Measurements from ENCODE around the gene PPARA. TPM values are rescaled to one million over a fixed set of nuclear protein-coding genes. Genes with fewer than 3 reads are reported as not detected.

Gene PPARA
- total RNA-seq, 1 donor = 22.1 TPM

DNA sequence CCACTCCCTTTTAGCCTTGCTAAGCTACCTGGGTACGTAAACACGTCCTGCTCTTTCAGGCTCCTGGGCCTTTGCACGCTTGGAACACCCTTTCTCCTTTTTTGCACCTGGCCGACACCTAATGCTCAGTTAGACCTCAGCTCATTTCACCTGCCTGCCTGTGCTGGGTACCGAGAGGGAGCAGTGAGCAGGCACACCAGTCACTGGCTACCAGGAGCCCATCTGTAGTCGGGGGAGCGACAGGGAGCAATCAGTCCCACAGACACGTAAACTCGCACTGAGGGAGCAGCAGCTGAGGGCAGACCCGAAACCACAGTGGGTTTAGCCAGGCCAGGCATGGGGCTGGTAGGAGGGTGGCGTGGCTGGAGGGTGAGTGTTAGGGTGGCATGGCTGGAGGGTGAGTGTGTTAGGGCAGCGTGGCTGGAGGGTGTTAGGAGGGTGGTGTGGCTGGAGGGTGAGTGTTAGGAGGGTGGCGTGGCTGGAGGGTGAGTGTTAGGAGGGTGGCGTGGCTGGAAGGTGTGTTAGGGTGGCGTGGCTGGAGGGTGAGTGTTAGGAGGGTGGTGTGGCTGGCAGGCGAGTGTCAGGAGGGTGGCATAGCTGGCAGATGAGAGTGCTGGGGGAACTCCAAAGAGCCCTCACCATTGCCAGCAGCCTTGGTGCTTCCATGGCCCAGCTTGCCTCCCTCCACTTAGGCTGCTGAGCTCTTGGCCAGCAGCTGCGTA, 140.0 kb downstream of the PPARA start:
- no peak overlapping the region for H2AFZ ChIP-seq (ENCODE audit: low read length)
- peaks cover 32% of the 10 kb centered on the region for H3K36me3 ChIP-seq (ENCODE audit: insufficient read depth, low read length)
- no peaks in the 10 kb centered on the region for H4K20me1 ChIP-seq (ENCODE audit: insufficient read depth, low read length)
- H3K27ac ChIP-seq (ENCODE audit: low read depth, low read length) = no peak overlapping the region
- peaks cover under 1% of the 10 kb centered on the region for H3K4me1 ChIP-seq (ENCODE audit: insufficient read depth, low read length)
- no peak overlapping the region for H3K4me3 ChIP-seq (ENCODE audit: insufficient read depth, low read length)
- TF ChIP-seq, protein P1, sequence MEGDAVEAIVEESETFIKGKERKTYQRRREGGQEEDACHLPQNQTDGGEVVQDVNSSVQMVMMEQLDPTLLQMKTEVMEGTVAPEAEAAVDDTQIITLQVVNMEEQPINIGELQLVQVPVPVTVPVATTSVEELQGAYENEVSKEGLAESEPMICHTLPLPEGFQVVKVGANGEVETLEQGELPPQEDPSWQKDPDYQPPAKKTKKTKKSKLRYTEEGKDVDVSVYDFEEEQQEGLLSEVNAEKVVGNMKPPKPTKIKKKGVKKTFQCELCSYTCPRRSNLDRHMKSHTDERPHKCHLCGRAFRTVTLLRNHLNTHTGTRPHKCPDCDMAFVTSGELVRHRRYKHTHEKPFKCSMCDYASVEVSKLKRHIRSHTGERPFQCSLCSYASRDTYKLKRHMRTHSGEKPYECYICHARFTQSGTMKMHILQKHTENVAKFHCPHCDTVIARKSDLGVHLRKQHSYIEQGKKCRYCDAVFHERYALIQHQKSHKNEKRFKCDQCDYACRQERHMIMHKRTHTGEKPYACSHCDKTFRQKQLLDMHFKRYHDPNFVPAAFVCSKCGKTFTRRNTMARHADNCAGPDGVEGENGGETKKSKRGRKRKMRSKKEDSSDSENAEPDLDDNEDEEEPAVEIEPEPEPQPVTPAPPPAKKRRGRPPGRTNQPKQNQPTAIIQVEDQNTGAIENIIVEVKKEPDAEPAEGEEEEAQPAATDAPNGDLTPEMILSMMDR (IDR thresholded peaks at IDR 0.05; ENCODE audit: extremely low read depth, low read depth, low read length) = no peak
- no peaks in the 10 kb centered on the region for H3K9me3 ChIP-seq (ENCODE audit: low read depth, low read length)
- no peaks in the 10 kb centered on the region for H3K79me2 ChIP-seq (ENCODE audit: insufficient read depth, low read length)
- no peak overlapping the region for H3K4me2 ChIP-seq (ENCODE audit: insufficient read depth, low read length)
- no peaks in the 10 kb centered on the region for H3K27me3 ChIP-seq (ENCODE audit: insufficient read depth, low read length)
- peak; percentile 56 for DNase-seq (ENCODE audit: insufficient read length, low spot score, missing footprints)

DNA sequence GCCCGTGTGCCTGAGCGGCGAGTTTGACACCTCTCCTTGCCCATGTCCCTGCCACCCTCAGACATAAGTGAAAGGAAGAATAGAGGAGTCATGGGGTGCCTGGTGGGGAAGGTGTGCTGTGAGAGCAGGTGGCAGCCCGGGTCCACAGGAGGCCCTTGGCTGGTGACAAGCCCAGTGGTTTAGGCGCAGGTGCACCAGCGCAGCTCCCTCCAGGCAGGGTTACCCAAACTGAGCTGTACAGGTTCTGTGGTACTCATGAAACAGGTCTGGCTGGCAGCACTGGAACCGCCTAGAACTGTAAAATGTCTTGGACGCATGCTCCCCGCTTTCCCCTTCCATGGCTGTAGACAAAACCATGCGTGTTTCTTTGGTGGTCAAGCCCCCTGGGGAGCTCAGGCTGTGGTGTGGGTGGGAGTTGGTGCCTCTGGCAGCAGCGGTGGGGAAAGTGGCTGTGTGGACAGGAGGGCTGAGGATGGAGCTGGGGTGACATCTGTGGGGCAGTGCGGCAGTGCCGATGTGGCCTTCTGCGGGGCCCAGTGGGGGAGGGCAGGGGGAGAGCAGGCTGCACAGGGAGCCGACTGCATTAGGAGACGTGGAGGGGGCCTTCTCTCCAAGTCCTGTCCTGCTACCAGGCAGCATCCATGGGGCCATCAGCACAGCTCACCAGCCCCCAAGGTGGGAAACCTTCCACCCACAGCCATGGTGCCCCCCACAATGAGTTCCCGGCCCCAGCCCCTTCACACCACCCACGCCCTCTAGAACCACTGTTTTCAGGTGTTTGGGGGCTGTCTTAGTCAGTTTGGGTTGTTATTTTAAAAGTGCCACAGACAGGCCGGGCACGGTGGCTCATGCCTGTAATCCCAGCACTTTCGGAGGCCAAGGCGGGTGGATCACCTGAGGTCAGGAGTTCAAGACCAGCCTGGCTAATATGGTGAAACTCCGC, 140.8 kb downstream of the PPARA start:
- Histone ChIP-seq H3K4me1 (ENCODE audit: insufficient read depth, low read length) (peaks cover 9% of the 10 kb centered on the region), H2AFZ (ENCODE audit: low read length) (no peak overlapping the region), H3K4me2 (ENCODE audit: insufficient read depth, low read length) (no peak overlapping the region), H3K36me3 (ENCODE audit: insufficient read depth, low read length) (peaks cover 32% of the 10 kb centered on the region), H3K9me3 (ENCODE audit: low read depth, low read length) (no peaks in the 10 kb centered on the region), H3K79me2 (ENCODE audit: insufficient read depth, low read length) (no peaks in the 10 kb centered on the region), H3K4me3 (ENCODE audit: insufficient read depth, low read length) (no peak overlapping the region), H4K20me1 (ENCODE audit: insufficient read depth, low read length) (no peaks in the 10 kb centered on the region), H3K27ac (ENCODE audit: low read depth, low read length) (no peak overlapping the region), H3K27me3 (ENCODE audit: insufficient read depth, low read length) (no peaks in the 10 kb centered on the region)
- TF ChIP-seq, protein P1 (IDR thresholded peaks at IDR 0.05; ENCODE audit: extremely low read depth, low read depth, low read length) = no peak
- peak; percentile 68 for DNase-seq (ENCODE audit: insufficient read length, low spot score, missing footprints)

DNA sequence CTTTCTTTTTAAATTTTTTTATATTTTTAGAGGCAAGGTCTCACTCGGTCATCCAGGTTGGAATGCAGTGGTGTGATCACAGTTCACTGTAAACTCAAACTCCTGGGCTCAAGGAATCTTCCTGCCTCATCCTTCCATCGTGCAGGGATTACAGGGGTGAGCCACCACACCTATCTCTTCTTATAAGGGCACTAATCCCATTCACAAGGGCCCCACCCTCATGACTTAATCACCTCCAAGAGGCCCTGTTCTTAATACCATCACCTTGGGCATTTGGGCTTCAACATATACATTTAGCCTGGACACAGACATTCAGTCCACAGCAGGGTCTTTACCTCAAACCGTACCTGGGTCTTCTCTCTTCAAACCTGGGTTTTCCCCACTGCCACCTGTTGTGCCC, 141.8 kb downstream of the PPARA start:
- no peak for DNase-seq (ENCODE audit: insufficient read length, low spot score, missing footprints)
- Histone ChIP-seq H3K27ac (ENCODE audit: low read depth, low read length) (no peak overlapping the region), H2AFZ (ENCODE audit: low read length) (no peak overlapping the region), H3K79me2 (ENCODE audit: insufficient read depth, low read length) (peaks cover 4% of the 10 kb centered on the region), H3K36me3 (ENCODE audit: insufficient read depth, low read length) (peaks cover 28% of the 10 kb centered on the region), H3K4me3 (ENCODE audit: insufficient read depth, low read length) (no peak overlapping the region), H3K9me3 (ENCODE audit: low read depth, low read length) (no peaks in the 10 kb centered on the region), H4K20me1 (ENCODE audit: insufficient read depth, low read length) (no peaks in the 10 kb centered on the region), H3K27me3 (ENCODE audit: insufficient read depth, low read length) (no peaks in the 10 kb centered on the region), H3K4me1 (ENCODE audit: insufficient read depth, low read length) (peaks cover 12% of the 10 kb centered on the region), H3K4me2 (ENCODE audit: insufficient read depth, low read length) (no peak overlapping the region)
- TF ChIP-seq, protein P1 (IDR thresholded peaks at IDR 0.05; ENCODE audit: extremely low read depth, low read depth, low read length) = no peak

DNA sequence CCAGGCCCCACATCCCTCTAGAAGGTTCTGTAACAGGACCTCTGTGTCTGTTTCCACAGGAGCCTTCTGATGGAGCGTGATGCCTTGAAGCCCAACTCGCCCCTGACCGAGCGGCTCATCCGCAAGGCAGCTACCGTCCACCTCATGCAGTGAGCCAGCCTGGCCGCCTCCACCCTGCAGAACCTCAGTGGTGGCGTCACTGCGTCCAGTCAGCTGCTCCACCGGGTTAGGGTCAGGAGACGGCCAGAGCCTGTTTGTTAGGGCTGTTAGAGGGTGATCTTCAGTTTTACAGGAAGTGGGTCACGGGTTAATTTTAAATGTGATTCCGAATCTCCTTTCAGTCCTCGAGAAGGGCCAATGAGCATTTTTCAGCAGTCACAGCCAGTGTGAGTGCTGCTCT, 142.4 kb downstream of the PPARA start:
- peak; percentile 36 for DNase-seq (ENCODE audit: insufficient read length, low spot score, missing footprints)
- peaks cover 17% of the 10 kb centered on the region for H3K4me1 ChIP-seq (ENCODE audit: insufficient read depth, low read length)
- TF ChIP-seq, protein P1 (IDR thresholded peaks at IDR 0.05; ENCODE audit: extremely low read depth, low read depth, low read length) = no peak

More for the DNA sequence above, 142.4 kb downstream of the PPARA start:
- Histone ChIP-seq H4K20me1 (ENCODE audit: insufficient read depth, low read length) (no peaks in the 10 kb centered on the region), H3K36me3 (ENCODE audit: insufficient read depth, low read length) (peaks cover 28% of the 10 kb centered on the region), H3K27ac (ENCODE audit: low read depth, low read length) (no peak overlapping the region), H2AFZ (ENCODE audit: low read length) (no peak overlapping the region), H3K4me2 (ENCODE audit: insufficient read depth, low read length) (no peak overlapping the region), H3K27me3 (ENCODE audit: insufficient read depth, low read length) (no peaks in the 10 kb centered on the region), H3K4me3 (ENCODE audit: insufficient read depth, low read length) (no peak overlapping the region), H3K79me2 (ENCODE audit: insufficient read depth, low read length) (peaks cover 9% of the 10 kb centered on the region), H3K9me3 (ENCODE audit: low read depth, low read length) (no peaks in the 10 kb centered on the region)

All from osteoblast (primary cell).